Duodenal mucosa (tissue), 2 donors: ENCODE data around the gene TNFSF12.
"Not testable (repeated sequence)": the region's sequence is repeated elsewhere in the genome, so short reads cannot be mapped to it uniquely, and the experiment has no call there.

Source experiments
- H3K27ac ChIP-seq: one replicate; pipeline ENCODE4 v1.7.0; 2013; ENCODE audit warnings: low read depth, low read length
- H3K27me3 ChIP-seq, 2 donors: one replicate each; pipeline ENCODE4 v1.7.0; 2013; ENCODE audit warnings: low read length in 2 of 2, control low read depth in 1 of 2; ENCODE audit not compliant: insufficient read depth in 2 of 2, control insufficient read depth in 1 of 2
- H3K36me3 ChIP-seq, 2 donors: one replicate each; pipeline ENCODE4 v1.7.0; 2013; ENCODE audit warnings: low read length in 2 of 2, control low read depth in 1 of 2; ENCODE audit not compliant: insufficient read depth in 2 of 2, control insufficient read depth in 1 of 2
- H3K4me1 ChIP-seq, 2 donors: one replicate each; pipeline ENCODE4 v1.7.0; 2013; ENCODE audit warnings: low read length in 2 of 2, control low read depth in 1 of 2; ENCODE audit not compliant: insufficient read depth in 2 of 2, control insufficient read depth in 1 of 2
- H3K4me3 ChIP-seq, 2 donors: one replicate each; pipeline ENCODE4 v1.7.0; 2013; ENCODE audit warnings: low read length in 2 of 2, low read depth in 1 of 2
- H3K9ac ChIP-seq, 2 donors: one replicate each; pipeline ENCODE4 v1.7.0; 2013; ENCODE audit warnings: low read length in 2 of 2, low read depth in 1 of 2
- H3K9me3 ChIP-seq, 2 donors: one replicate each; pipeline ENCODE4 v1.7.0; 2013; ENCODE audit warnings: low read length in 2 of 2, control low read depth in 1 of 2; ENCODE audit not compliant: control insufficient read depth in 1 of 2

Gene TNFSF12

GRCh38 chr17:7587420-7588151 is 38.7 kb downstream of the TNFSF12 start:
- Histone ChIP-seq H3K27ac (no peak overlapping the region), H3K36me3 (peaks cover 19 to 47% of the 10 kb centered on the region in 2 donors), H3K27me3 (no peaks in the 10 kb centered on the region), H3K9ac (no peak overlapping the region), H3K9me3 (no peaks in the 10 kb centered on the region), H3K4me1 (peaks cover 20 to 23% of the 10 kb centered on the region in 2 donors), H3K4me3 (no peak overlapping the region)

- Histone ChIP-seq H3K9me3 (no peaks in the 10 kb centered on the region), H3K4me3 (peak overlapping the region; percentile 17 to 22), H3K27me3 (no peaks in the 10 kb centered on the region), H3K27ac (no peak overlapping the region), H3K9ac (no peak overlapping the region), H3K36me3 (peaks cover 29 to 58% of the 10 kb centered on the region in 2 donors), H3K4me1 (peaks cover 12 to 14% of the 10 kb centered on the region in 2 donors)
Observed at GRCh38 chr17:7588553-7589203, 39.8 kb downstream of the TNFSF12 start.

DNA sequence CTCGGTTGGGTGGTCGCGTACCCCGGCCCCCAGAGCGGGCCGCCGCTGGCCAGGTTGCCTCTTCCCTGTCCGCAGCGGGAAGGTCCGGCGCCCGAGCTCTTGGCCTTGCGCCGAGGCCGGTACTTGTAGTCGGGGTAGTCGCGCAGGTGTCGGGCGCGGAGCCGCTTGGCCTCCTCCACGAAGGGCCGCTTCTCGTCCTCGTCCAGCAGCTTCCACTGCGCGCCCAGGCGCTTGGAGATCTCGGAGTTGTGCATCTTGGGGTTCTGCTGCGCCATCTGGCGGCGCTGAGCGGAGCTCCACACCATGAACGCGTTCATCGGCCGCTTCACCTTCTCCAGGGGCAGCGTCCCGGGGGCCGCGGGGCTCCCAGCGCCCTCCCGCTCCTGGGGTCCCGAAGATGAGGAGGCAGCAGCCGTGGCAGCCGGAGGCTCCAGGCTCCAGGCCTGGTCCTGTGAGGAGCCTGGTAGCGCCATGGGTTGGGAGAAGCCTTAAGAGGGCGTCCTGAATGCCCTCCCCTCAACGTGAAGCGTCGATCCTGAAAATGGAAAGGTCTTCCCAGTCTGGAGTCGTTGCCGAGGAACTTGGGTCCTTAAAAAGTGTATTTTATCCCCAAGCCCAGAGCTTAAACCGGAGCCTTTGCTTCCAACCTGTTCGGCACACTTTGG is 40.5 kb downstream of the TNFSF12 start:
- Histone ChIP-seq H3K9ac (no peak overlapping the region), H3K36me3 (peaks cover 36 to 63% of the 10 kb centered on the region in 2 donors), H3K27ac (no peak overlapping the region), H3K4me3 (peak overlapping the region; percentile 17 to 22), H3K27me3 (no peaks in the 10 kb centered on the region), H3K4me1 (peaks cover 11 to 12% of the 10 kb centered on the region in 2 donors), H3K9me3 (no peaks in the 10 kb centered on the region)

DNA sequence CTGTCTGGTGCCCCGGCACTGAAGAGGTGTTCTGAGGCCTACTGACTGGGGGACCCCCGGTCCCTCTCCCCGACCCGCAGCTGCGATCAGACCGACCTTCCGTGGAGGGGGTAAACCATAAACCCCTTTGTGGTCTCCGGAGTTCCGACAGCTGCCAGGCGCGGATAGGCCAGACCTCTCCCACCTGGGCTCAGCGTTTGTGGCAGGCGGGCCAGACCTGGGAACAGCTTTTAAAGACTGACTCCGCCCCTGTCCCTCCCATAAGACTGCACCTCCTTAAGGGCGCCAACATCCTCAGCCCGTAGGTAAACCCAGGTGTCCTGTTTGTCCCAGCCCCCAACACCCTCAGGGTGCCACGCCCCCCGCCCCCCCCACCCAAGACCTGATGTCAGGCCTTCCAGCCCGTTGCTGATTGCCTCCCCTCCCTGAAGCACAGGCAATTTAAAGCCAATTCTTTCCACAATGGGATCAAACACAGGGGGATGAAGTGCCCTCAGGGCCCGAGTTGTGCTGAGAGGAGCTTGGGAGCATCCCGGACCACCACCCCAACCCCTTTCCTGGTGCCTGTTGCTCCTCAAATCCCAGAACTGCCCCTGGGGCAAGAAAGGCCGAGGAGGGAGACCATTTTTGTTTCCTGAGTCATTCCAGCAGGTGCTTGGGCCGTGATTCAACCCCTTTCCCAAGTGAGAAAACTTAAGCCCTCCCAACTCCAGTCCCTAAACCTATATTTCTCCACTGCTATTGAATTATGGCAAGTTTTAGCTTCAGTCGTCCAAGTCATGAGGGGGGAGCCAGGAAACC is 41.2 kb downstream of the TNFSF12 start, which contains the start of gene SOX15:
Gene SOX15 (minus strand): TSS at position 204 of the 801 bp plus-strand sequence. CDS start 418 bp downstream, outside the sequence.
- H3K36me3 ChIP-seq = peaks cover 39 to 71% of the 10 kb centered on the region in 2 donors
- H3K27me3 ChIP-seq = no peaks in the 10 kb centered on the region
- no peaks in the 10 kb centered on the region for H3K9me3 ChIP-seq
- H3K4me1 ChIP-seq = peaks cover 4 to 12% of the 10 kb centered on the region in 2 donors
- H3K9ac ChIP-seq = no peak within 1 kb of the TSS
- H3K4me3 ChIP-seq = peak within 1 kb of the TSS; percentile 17 to 22
- H3K27ac ChIP-seq = no peak within 1 kb of the TSS

GRCh38 chr17:7590743-7591142 is 41.9 kb downstream of the TNFSF12 start:
- Histone ChIP-seq H3K4me1 (peaks cover 0 to 12% of the 10 kb centered on the region in 2 donors), H3K27ac (no peak overlapping the region), H3K9ac (no peak overlapping the region), H3K4me3 (no peak overlapping the region), H3K36me3 (peaks cover 45 to 78% of the 10 kb centered on the region in 2 donors), H3K27me3 (no peaks in the 10 kb centered on the region), H3K9me3 (no peaks in the 10 kb centered on the region)

- Histone ChIP-seq H3K9ac (no peak overlapping the region), H3K36me3 (peaks cover 45 to 83% of the 10 kb centered on the region in 2 donors), H3K27ac (no peak overlapping the region), H3K4me1 (peaks cover 0 to 8% of the 10 kb centered on the region in 2 donors), H3K4me3 (no peak overlapping the region), H3K9me3 (no peaks in the 10 kb centered on the region), H3K27me3 (no peaks in the 10 kb centered on the region)
Observed at GRCh38 chr17:7591596-7591995, 42.7 kb downstream of the TNFSF12 start.

- H3K4me1 ChIP-seq = peaks cover 4 to 5% of the 10 kb centered on the region in 2 donors
Observed at GRCh38 chr17:7592422-7593021, 43.7 kb downstream of the TNFSF12 start.

GRCh38 chr17:7593296-7593695 is 44.4 kb downstream of the TNFSF12 start:
- H3K27me3 ChIP-seq = no peaks in the 10 kb centered on the region
- H3K27ac ChIP-seq = no peak overlapping the region
- H3K4me3 ChIP-seq = no peak overlapping the region
- H3K4me1 ChIP-seq = peaks cover 4 to 5% of the 10 kb centered on the region in 2 donors
- no peaks in the 10 kb centered on the region for H3K9me3 ChIP-seq
- peaks cover 41 to 68% of the 10 kb centered on the region in 2 donors for H3K36me3 ChIP-seq
- no peak overlapping the region for H3K9ac ChIP-seq

More at GRCh38 chr17:7592422-7593021, 43.7 kb downstream of the TNFSF12 start:
- Histone ChIP-seq H3K27me3 (no peaks in the 10 kb centered on the region), H3K27ac (no peak overlapping the region), H3K36me3 (peaks cover 45 to 76% of the 10 kb centered on the region in 2 donors), H3K9ac (no peak overlapping the region), H3K9me3 (no peaks in the 10 kb centered on the region), H3K4me3 (no peak overlapping the region)

GRCh38 chr17:7597561-7597960 is 48.7 kb downstream of the TNFSF12 start:
- H3K4me3 ChIP-seq, H3K9ac ChIP-seq, H3K4me1 ChIP-seq, H3K27me3 ChIP-seq, H3K27ac ChIP-seq, H3K9me3 ChIP-seq: not testable (repeated sequence)
- peaks cover 39 to 77% of the 10 kb centered on the region in 2 donors for H3K36me3 ChIP-seq
